HEK293 (cell line): ENCODE measurements around the gene SLIT2.

Experiments
- BCL11A ChIP-seq: fragments of 450-650 bp; formaldehyde crosslinking; IDR thresholded peaks from 2 replicates; pipeline ENCODE4 v1.5.1; 2016; ENCODE audit warnings: low read depth, missing biosample characterization, missing genetic modification characterization
- GLI4 ChIP-seq: fragments of 450-650 bp; formaldehyde crosslinking; IDR thresholded peaks from 2 replicates; pipeline ENCODE4 v1.5.1; 2016; ENCODE audit warnings: missing biosample characterization, missing genetic modification characterization
- KLF1 ChIP-seq: fragments of 450-650 bp; formaldehyde crosslinking; IDR thresholded peaks from 2 replicates; pipeline ENCODE4 v1.5.1; 2016; ENCODE audit warnings: missing biosample characterization, missing genetic modification characterization
- MYNN ChIP-seq: fragments of 450-650 bp; formaldehyde crosslinking; IDR thresholded peaks from 2 replicates; pipeline ENCODE4 v1.5.1; 2016; ENCODE audit warnings: missing biosample characterization, missing genetic modification characterization, borderline replicate concordance
- SP3 ChIP-seq: fragments of 450-650 bp; formaldehyde crosslinking; IDR thresholded peaks from 2 replicates; pipeline ENCODE4 v1.5.1; 2016; ENCODE audit warnings: missing biosample characterization, missing genetic modification characterization
- ZEB2 ChIP-seq: fragments of 450-650 bp; formaldehyde crosslinking; IDR thresholded peaks from 2 replicates; pipeline ENCODE4 v1.5.1; 2016; ENCODE audit warnings: missing biosample characterization, missing genetic modification characterization
- ZNF23 ChIP-seq: fragments of 450-650 bp; formaldehyde crosslinking; IDR thresholded peaks from 2 replicates; pipeline ENCODE4 v1.5.1; 2016; ENCODE audit warnings: missing biosample characterization, missing genetic modification characterization, borderline replicate concordance
- ZNF248 ChIP-seq: fragments of 450-650 bp; formaldehyde crosslinking; IDR thresholded peaks from 2 replicates; pipeline ENCODE4 v1.5.1; 2017; ENCODE audit warnings: missing biosample characterization, missing genetic modification characterization
- ZNF501 ChIP-seq: fragments of 450-650 bp; formaldehyde crosslinking; IDR thresholded peaks from 2 replicates; pipeline ENCODE4 v1.5.1; 2016; ENCODE audit warnings: missing biosample characterization, missing genetic modification characterization
- ZNF558 ChIP-seq: fragments of 450-650 bp; formaldehyde crosslinking; IDR thresholded peaks from 2 replicates; pipeline ENCODE4 v1.5.1; 2016; ENCODE audit warnings: missing biosample characterization, missing genetic modification characterization
- ZNF596 ChIP-seq: fragments of 450-650 bp; IDR thresholded peaks from 2 replicates; pipeline ENCODE4 v1.5.0; 2018; ENCODE audit warnings: missing biosample characterization, mild to moderate bottlenecking, missing genetic modification characterization, moderate library complexity
- ZNF677 ChIP-seq: fragments of 450-650 bp; IDR thresholded peaks from 2 replicates; pipeline ENCODE4 v1.5.0; 2018; ENCODE audit warnings: missing biosample characterization, mild to moderate bottlenecking, missing genetic modification characterization, moderate library complexity
- ZNF830 ChIP-seq: fragments of 450-650 bp; IDR thresholded peaks from 2 replicates; pipeline ENCODE4 v1.5.0; 2018; ENCODE audit warnings: missing biosample characterization, missing genetic modification characterization, low read depth, mild to moderate bottlenecking, moderate library complexity
- ZSCAN16 ChIP-seq: fragments of 450-650 bp; formaldehyde crosslinking; IDR thresholded peaks from 2 replicates; pipeline ENCODE4 v1.5.1; 2016; ENCODE audit warnings: missing biosample characterization, missing genetic modification characterization
- TF ChIP-seq, protein P1 (sequence below): fragments of 450-650 bp; formaldehyde crosslinking; IDR thresholded peaks from 2 replicates; pipeline ENCODE4 v1.5.1; 2016; ENCODE audit warnings: missing biosample characterization, missing genetic modification characterization
- TF ChIP-seq, protein P2 (sequence below): fragments of 450-650 bp; formaldehyde crosslinking; IDR thresholded peaks from 2 replicates; pipeline ENCODE4 v1.5.1; 2016; ENCODE audit warnings: missing biosample characterization, missing genetic modification characterization
- TF ChIP-seq, protein P3 (sequence below): fragments of 450-650 bp; formaldehyde crosslinking; IDR thresholded peaks from 2 replicates; pipeline ENCODE4 v1.5.1; 2016; ENCODE audit warnings: missing biosample characterization, missing genetic modification characterization, low read depth
- TF ChIP-seq, protein P4 (sequence below): fragments of 450-650 bp; formaldehyde crosslinking; conservative IDR thresholded peaks from 2 replicates; pipeline ENCODE4 v1.5.1; 2016; ENCODE audit warnings: low read depth, missing biosample characterization, missing genetic modification characterization
- TF ChIP-seq, protein P5 (sequence below): fragments of 450-650 bp; formaldehyde crosslinking; optimal IDR thresholded peaks from 2 replicates; pipeline ENCODE3; 2016; ENCODE audit warnings: missing biosample characterization, mild to moderate bottlenecking, missing genetic modification characterization
- TF ChIP-seq, protein P6 (sequence below): fragments of 450-650 bp; formaldehyde crosslinking; IDR thresholded peaks from 2 replicates; pipeline ENCODE4 v1.5.1; 2017; ENCODE audit warnings: missing biosample characterization, missing genetic modification characterization
- TF ChIP-seq, protein P7 (sequence below): IDR thresholded peaks from 2 replicates; pipeline ENCODE4 v1.6.1; 2011; ENCODE audit warnings: mild to moderate bottlenecking, low read depth, low read length, borderline replicate concordance
- TF ChIP-seq, protein P8 (sequence below): fragments of 450-650 bp; formaldehyde crosslinking; IDR thresholded peaks from 2 replicates; pipeline ENCODE4 v1.5.1; 2016; ENCODE audit warnings: missing biosample characterization, missing genetic modification characterization
- TF ChIP-seq, protein P9 (sequence below): fragments of 450-650 bp; formaldehyde crosslinking; IDR thresholded peaks from 2 replicates; pipeline ENCODE4 v1.5.1; 2016; ENCODE audit warnings: missing biosample characterization, missing genetic modification characterization
- TF ChIP-seq, protein P10 (sequence below): fragments of 450-650 bp; formaldehyde crosslinking; IDR thresholded peaks from 2 replicates; pipeline ENCODE4 v1.5.1; 2016; ENCODE audit warnings: missing biosample characterization, missing genetic modification characterization

SLIT2 gene

DNA sequence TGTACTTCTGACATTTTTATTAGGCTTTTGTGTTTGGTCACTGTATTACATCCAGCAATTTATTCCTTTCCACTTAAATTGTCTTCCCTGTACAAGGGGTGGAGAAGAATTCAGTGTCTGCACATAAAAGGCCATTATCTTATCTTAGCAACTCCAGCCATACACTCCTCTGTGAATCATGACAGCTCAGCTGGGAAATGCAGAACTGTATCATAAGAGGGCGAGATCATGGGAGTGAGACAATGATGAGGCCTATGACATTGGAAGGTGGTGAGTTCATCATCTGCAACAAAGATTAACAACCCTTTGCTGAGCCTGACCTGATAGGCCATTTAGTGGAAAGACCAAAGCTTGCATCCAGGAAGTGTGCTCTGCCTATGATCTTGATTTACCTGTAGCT, 33.3 kb downstream of the SLIT2 start (continued):
- TF ChIP-seq MYNN (tag by site-specific recombination): no peak
- TF ChIP-seq BCL11A (tag by site-specific recombination): 0 out of 2 replicates have a peak, but pooled peaks have one; percentile 38
- TF ChIP-seq, protein P1, sequence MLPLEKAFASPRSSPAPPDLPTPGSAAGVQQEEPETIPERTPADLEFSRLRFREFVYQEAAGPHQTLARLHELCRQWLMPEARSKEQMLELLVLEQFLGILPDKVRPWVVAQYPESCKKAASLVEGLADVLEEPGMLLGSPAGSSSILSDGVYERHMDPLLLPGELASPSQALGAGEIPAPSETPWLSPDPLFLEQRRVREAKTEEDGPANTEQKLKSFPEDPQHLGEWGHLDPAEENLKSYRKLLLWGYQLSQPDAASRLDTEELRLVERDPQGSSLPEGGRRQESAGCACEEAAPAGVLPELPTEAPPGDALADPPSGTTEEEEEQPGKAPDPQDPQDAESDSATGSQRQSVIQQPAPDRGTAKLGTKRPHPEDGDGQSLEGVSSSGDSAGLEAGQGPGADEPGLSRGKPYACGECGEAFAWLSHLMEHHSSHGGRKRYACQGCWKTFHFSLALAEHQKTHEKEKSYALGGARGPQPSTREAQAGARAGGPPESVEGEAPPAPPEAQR (tag by site-specific recombination): no peak
- TF ChIP-seq GLI4 (tag by site-specific recombination): no peak
- no peak for TF ChIP-seq ZNF248 (tag by site-specific recombination)
- TF ChIP-seq, protein P2, sequence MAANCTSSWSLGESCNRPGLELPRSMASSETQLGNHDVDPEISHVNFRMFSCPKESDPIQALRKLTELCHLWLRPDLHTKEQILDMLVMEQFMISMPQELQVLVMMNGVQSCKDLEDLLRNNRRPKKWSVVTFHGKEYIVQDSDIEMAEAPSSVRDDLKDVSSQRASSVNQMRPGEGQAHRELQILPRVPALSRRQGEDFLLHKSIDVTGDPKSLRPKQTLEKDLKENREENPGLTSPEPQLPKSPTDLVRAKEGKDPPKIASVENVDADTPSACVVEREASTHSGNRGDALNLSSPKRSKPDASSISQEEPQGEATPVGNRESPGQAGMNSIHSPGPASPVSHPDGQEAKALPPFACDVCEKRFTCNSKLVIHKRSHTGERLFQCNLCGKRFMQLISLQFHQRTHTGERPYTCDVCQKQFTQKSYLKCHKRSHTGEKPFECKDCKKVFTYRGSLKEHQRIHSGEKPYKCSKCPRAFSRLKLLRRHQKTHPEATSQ: no peak
- TF ChIP-seq SP3: peak; percentile 20; the same call in 1 of the 2 replicates
- TF ChIP-seq ZNF501 (tag by site-specific recombination): no peak
- TF ChIP-seq, protein P3, sequence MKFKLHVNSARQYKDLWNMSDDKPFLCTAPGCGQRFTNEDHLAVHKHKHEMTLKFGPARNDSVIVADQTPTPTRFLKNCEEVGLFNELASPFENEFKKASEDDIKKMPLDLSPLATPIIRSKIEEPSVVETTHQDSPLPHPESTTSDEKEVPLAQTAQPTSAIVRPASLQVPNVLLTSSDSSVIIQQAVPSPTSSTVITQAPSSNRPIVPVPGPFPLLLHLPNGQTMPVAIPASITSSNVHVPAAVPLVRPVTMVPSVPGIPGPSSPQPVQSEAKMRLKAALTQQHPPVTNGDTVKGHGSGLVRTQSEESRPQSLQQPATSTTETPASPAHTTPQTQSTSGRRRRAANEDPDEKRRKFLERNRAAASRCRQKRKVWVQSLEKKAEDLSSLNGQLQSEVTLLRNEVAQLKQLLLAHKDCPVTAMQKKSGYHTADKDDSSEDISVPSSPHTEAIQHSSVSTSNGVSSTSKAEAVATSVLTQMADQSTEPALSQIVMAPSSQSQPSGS (tag by site-specific recombination): peak; percentile 30; the same call in 1 of the 2 replicates
- TF ChIP-seq ZNF596 (tag by site-specific recombination): no peak
- TF ChIP-seq, protein P4, sequence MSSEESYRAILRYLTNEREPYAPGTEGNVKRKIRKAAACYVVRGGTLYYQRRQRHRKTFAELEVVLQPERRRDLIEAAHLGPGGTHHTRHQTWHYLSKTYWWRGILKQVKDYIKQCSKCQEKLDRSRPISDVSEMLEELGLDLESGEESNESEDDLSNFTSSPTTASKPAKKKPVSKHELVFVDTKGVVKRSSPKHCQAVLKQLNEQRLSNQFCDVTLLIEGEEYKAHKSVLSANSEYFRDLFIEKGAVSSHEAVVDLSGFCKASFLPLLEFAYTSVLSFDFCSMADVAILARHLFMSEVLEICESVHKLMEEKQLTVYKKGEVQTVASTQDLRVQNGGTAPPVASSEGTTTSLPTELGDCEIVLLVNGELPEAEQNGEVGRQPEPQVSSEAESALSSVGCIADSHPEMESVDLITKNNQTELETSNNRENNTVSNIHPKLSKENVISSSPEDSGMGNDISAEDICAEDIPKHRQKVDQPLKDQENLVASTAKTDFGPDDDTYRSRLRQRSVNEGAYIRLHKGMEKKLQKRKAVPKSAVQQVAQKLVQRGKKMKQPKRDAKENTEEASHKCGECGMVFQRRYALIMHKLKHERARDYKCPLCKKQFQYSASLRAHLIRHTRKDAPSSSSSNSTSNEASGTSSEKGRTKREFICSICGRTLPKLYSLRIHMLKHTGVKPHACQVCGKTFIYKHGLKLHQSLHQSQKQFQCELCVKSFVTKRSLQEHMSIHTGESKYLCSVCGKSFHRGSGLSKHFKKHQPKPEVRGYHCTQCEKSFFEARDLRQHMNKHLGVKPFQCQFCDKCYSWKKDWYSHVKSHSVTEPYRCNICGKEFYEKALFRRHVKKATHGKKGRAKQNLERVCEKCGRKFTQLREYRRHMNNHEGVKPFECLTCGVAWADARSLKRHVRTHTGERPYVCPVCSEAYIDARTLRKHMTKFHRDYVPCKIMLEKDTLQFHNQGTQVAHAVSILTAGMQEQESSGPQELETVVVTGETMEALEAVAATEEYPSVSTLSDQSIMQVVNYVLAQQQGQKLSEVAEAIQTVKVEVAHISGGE: no peak
- no peak for TF ChIP-seq ZSCAN16 (tag by site-specific recombination)
- no peak for TF ChIP-seq ZNF677 (tag by site-specific recombination)
- TF ChIP-seq ZEB2 (tag by site-specific recombination): peak; percentile 93
- TF ChIP-seq, protein P5, sequence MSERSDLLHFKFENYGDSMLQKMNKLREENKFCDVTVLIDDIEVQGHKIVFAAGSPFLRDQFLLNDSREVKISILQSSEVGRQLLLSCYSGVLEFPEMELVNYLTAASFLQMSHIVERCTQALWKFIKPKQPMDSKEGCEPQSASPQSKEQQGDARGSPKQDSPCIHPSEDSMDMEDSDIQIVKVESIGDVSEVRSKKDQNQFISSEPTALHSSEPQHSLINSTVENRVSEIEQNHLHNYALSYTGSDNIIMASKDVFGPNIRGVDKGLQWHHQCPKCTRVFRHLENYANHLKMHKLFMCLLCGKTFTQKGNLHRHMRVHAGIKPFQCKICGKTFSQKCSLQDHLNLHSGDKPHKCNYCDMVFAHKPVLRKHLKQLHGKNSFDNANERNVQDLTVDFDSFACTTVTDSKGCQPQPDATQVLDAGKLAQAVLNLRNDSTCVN (tag by site-specific recombination): no peak
- TF ChIP-seq ZNF558 (tag by site-specific recombination): 0 out of 2 replicates have a peak, but pooled peaks have one; percentile 15
- TF ChIP-seq, protein P6, sequence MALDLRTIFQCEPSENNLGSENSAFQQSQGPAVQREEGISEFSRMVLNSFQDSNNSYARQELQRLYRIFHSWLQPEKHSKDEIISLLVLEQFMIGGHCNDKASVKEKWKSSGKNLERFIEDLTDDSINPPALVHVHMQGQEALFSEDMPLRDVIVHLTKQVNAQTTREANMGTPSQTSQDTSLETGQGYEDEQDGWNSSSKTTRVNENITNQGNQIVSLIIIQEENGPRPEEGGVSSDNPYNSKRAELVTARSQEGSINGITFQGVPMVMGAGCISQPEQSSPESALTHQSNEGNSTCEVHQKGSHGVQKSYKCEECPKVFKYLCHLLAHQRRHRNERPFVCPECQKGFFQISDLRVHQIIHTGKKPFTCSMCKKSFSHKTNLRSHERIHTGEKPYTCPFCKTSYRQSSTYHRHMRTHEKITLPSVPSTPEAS: peak; percentile 35; the same call in 1 of the 2 replicates
- TF ChIP-seq ZNF830 (tag by site-specific recombination): no peak
- TF ChIP-seq, protein P7, sequence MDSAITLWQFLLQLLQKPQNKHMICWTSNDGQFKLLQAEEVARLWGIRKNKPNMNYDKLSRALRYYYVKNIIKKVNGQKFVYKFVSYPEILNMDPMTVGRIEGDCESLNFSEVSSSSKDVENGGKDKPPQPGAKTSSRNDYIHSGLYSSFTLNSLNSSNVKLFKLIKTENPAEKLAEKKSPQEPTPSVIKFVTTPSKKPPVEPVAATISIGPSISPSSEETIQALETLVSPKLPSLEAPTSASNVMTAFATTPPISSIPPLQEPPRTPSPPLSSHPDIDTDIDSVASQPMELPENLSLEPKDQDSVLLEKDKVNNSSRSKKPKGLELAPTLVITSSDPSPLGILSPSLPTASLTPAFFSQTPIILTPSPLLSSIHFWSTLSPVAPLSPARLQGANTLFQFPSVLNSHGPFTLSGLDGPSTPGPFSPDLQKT: no peak
- TF ChIP-seq, protein P8, sequence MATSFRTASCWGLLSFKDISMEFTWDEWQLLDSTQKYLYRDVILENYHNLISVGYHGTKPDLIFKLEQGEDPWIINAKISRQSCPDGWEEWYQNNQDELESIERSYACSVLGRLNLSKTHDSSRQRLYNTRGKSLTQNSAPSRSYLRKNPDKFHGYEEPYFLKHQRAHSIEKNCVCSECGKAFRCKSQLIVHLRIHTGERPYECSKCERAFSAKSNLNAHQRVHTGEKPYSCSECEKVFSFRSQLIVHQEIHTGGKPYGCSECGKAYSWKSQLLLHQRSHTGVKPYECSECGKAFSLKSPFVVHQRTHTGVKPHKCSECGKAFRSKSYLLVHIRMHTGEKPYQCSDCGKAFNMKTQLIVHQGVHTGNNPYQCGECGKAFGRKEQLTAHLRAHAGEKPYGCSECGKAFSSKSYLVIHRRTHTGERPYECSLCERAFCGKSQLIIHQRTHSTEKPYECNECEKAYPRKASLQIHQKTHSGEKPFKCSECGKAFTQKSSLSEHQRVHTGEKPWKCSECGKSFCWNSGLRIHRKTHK: no peak
- no peak for TF ChIP-seq ZNF23 (tag by site-specific recombination)
- TF ChIP-seq KLF1 (tag by site-specific recombination): peak; percentile 19; the same call in 1 of the 2 replicates
- TF ChIP-seq, protein P9, sequence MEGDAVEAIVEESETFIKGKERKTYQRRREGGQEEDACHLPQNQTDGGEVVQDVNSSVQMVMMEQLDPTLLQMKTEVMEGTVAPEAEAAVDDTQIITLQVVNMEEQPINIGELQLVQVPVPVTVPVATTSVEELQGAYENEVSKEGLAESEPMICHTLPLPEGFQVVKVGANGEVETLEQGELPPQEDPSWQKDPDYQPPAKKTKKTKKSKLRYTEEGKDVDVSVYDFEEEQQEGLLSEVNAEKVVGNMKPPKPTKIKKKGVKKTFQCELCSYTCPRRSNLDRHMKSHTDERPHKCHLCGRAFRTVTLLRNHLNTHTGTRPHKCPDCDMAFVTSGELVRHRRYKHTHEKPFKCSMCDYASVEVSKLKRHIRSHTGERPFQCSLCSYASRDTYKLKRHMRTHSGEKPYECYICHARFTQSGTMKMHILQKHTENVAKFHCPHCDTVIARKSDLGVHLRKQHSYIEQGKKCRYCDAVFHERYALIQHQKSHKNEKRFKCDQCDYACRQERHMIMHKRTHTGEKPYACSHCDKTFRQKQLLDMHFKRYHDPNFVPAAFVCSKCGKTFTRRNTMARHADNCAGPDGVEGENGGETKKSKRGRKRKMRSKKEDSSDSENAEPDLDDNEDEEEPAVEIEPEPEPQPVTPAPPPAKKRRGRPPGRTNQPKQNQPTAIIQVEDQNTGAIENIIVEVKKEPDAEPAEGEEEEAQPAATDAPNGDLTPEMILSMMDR (tag by site-specific recombination): no peak
- TF ChIP-seq, protein P10, sequence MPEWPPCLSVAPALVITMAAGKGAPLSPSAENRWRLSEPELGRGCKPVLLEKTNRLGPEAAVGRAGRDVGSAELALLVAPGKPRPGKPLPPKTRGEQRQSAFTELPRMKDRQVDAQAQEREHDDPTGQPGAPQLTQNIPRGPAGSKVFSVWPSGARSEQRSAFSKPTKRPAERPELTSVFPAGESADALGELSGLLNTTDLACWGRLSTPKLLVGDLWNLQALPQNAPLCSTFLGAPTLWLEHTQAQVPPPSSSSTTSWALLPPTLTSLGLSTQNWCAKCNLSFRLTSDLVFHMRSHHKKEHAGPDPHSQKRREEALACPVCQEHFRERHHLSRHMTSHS (tag by site-specific recombination): no peak
